Measurements from ENCODE around the gene MFSD6.

- TF ChIP-seq REST (IDR thresholded peaks at IDR 0.05; ENCODE audit: low read depth) (no peak), CEBPB (IDR thresholded peaks at IDR 0.05) (no peak), RAD21 (IDR thresholded peaks at IDR 0.05; ENCODE audit: low read depth) (no peak), TEAD4 (IDR thresholded peaks at IDR 0.05) (no peak), YY1 (IDR thresholded peaks at IDR 0.05; ENCODE audit: low read depth) (no peak), MAX (IDR thresholded peaks at IDR 0.05) (no peak)
These were observed 41.8 kb downstream of the MFSD6 start for GRCh38 chr2:190449925-190450324.

All from Ishikawa (cell line).